Subcutaneous adipose tissue (tissue), 4 donors: ENCODE measurements around the gene PLCG1. TPM values are rescaled to one million over a fixed set of nuclear protein-coding genes. Genes with fewer than 3 reads are reported as not detected.

Experiments used
- CTCF ChIP-seq: fragments of 450-650 bp; IDR thresholded peaks from one replicate; pipeline ENCODE4 v1.5.1; 2016; ENCODE audit warnings: low read depth, mild to moderate bottlenecking, control low read depth, antibody characterized with exemption, moderate library complexity
- total RNA-seq, 4 donors: library from RNA; depleted of rRNA; stranded (reverse); fragments of >200 nt; gene quantifications; one replicate each; pipeline ENCODE4 v1.1.0, GENCODE V29; 2016

The PLCG1 gene
- total RNA-seq, 4 donors from 2014 or later = 43.0 to 186 (median 67.2) TPM

GRCh38 chr20:41135888-41136679 is 1.3 kb upstream of the PLCG1 start:
- no peak for TF ChIP-seq CTCF

- no peak for TF ChIP-seq CTCF
These were observed 501 bp downstream of the PLCG1 start for GRCh38 chr20:41137614-41138474.

- no peak for TF ChIP-seq CTCF
These were observed 1.3 kb downstream of the PLCG1 start for GRCh38 chr20:41138475-41139226.

- no peak for TF ChIP-seq CTCF
These were observed 2.1 kb downstream of the PLCG1 start for GRCh38 chr20:41139227-41140093.

- no peak for TF ChIP-seq CTCF
These were observed 3.1 kb downstream of the PLCG1 start for GRCh38 chr20:41140226-41141133.
